SK-N-SH (cell line): ENCODE measurements around the gene ADCY1.

Experiments
- EZH2phosphoT487 ChIP-seq: fragments of 200-600 bp; sonication (generic); IDR thresholded peaks from 2 replicates; pipeline ENCODE4 v1.6.1; 2017; ENCODE audit warnings: low read depth, mixed run types, mild to moderate bottlenecking, antibody characterized with exemption, moderate library complexity, borderline replicate concordance
- FOXM1 ChIP-seq: IDR thresholded peaks from 2 replicates; pipeline ENCODE4 v1.4.0; 2012; ENCODE audit warnings: low read depth, mild to moderate bottlenecking
- GABPA ChIP-seq: IDR thresholded peaks from 2 replicates; pipeline ENCODE4 v1.4.0; 2012; ENCODE audit warnings: low read depth, mild to moderate bottlenecking
- MEF2A ChIP-seq: IDR thresholded peaks from 2 replicates; pipeline ENCODE4 v1.4.0; 2012; ENCODE audit warnings: low read depth, borderline replicate concordance
- POLR2AphosphoS5 ChIP-seq: IDR thresholded peaks from 2 replicates; pipeline ENCODE4 v1.6.1; 2012; ENCODE audit warnings: low read depth, low read length
- RAD21 ChIP-seq: IDR thresholded peaks from 2 replicates; pipeline ENCODE4 v1.6.1; 2012; ENCODE audit warnings: mild to moderate bottlenecking, low read length
- SMC3 ChIP-seq: IDR thresholded peaks from 2 replicates; pipeline ENCODE4 v1.6.1; 2012; ENCODE audit warnings: low read depth, low read length, improper control_type of control experiment
- TF ChIP-seq, protein P1 (sequence below): fragments of 200-600 bp; sonication (generic); IDR thresholded peaks from 2 replicates; pipeline ENCODE4 v1.6.1; 2017; ENCODE audit warnings: antibody characterized with exemption, mild to moderate bottlenecking, moderate library complexity
- TF ChIP-seq, protein P2 (sequence below): fragments of 150-350 bp; IDR thresholded peaks from 2 replicates; pipeline ENCODE4 v1.6.1; 2017; ENCODE audit warnings: antibody characterized with exemption, low read length, low read depth, borderline replicate concordance
- TF ChIP-seq, protein P3 (sequence below): IDR thresholded peaks from 2 replicates; pipeline ENCODE4 v1.4.0; 2012; ENCODE audit warnings: low read depth
- TF ChIP-seq, protein P4 (sequence below): IDR thresholded peaks from 2 replicates; pipeline ENCODE4 v1.6.1; 2012; ENCODE audit warnings: mild to moderate bottlenecking, low read depth, low read length, moderate library complexity
- TF ChIP-seq, protein P5 (sequence below): IDR thresholded peaks from 2 replicates; pipeline ENCODE4 v1.4.0; 2012; ENCODE audit warnings: low read depth, borderline replicate concordance

DNA sequence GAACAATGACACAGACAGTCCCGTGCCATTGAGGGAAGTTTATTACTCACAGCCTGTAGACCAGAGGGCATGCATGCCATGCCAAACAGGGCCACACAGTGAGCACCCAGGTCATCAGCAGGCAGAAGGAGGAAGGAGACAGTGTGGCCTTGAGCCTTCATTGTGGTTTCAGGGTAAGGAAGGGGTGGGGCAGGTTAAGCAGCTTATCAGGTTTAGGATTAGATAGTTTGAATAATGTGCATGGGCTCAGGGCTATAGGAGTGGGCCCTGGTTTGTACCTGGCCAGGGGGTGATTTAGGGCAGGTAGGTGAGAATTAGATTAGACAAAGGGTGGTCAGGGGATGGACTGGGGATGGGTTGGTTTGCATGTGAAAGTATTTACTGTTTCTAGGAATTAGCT is 67.9 kb downstream of the ADCY1 start:
- TF ChIP-seq, protein P1, sequence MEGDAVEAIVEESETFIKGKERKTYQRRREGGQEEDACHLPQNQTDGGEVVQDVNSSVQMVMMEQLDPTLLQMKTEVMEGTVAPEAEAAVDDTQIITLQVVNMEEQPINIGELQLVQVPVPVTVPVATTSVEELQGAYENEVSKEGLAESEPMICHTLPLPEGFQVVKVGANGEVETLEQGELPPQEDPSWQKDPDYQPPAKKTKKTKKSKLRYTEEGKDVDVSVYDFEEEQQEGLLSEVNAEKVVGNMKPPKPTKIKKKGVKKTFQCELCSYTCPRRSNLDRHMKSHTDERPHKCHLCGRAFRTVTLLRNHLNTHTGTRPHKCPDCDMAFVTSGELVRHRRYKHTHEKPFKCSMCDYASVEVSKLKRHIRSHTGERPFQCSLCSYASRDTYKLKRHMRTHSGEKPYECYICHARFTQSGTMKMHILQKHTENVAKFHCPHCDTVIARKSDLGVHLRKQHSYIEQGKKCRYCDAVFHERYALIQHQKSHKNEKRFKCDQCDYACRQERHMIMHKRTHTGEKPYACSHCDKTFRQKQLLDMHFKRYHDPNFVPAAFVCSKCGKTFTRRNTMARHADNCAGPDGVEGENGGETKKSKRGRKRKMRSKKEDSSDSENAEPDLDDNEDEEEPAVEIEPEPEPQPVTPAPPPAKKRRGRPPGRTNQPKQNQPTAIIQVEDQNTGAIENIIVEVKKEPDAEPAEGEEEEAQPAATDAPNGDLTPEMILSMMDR = no peak
- no peak for TF ChIP-seq SMC3
- TF ChIP-seq, protein P2, sequence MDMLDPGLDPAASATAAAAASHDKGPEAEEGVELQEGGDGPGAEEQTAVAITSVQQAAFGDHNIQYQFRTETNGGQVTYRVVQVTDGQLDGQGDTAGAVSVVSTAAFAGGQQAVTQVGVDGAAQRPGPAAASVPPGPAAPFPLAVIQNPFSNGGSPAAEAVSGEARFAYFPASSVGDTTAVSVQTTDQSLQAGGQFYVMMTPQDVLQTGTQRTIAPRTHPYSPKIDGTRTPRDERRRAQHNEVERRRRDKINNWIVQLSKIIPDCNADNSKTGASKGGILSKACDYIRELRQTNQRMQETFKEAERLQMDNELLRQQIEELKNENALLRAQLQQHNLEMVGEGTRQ = no peak
- no peak for TF ChIP-seq POLR2AphosphoS5
- TF ChIP-seq RAD21 = no peak
- TF ChIP-seq GABPA = no peak
- TF ChIP-seq FOXM1 = no peak
- no peak for TF ChIP-seq EZH2phosphoT487
- TF ChIP-seq, protein P3, sequence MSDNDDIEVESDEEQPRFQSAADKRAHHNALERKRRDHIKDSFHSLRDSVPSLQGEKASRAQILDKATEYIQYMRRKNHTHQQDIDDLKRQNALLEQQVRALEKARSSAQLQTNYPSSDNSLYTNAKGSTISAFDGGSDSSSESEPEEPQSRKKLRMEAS = no peak
- no peak for TF ChIP-seq MEF2A
- TF ChIP-seq, protein P4, sequence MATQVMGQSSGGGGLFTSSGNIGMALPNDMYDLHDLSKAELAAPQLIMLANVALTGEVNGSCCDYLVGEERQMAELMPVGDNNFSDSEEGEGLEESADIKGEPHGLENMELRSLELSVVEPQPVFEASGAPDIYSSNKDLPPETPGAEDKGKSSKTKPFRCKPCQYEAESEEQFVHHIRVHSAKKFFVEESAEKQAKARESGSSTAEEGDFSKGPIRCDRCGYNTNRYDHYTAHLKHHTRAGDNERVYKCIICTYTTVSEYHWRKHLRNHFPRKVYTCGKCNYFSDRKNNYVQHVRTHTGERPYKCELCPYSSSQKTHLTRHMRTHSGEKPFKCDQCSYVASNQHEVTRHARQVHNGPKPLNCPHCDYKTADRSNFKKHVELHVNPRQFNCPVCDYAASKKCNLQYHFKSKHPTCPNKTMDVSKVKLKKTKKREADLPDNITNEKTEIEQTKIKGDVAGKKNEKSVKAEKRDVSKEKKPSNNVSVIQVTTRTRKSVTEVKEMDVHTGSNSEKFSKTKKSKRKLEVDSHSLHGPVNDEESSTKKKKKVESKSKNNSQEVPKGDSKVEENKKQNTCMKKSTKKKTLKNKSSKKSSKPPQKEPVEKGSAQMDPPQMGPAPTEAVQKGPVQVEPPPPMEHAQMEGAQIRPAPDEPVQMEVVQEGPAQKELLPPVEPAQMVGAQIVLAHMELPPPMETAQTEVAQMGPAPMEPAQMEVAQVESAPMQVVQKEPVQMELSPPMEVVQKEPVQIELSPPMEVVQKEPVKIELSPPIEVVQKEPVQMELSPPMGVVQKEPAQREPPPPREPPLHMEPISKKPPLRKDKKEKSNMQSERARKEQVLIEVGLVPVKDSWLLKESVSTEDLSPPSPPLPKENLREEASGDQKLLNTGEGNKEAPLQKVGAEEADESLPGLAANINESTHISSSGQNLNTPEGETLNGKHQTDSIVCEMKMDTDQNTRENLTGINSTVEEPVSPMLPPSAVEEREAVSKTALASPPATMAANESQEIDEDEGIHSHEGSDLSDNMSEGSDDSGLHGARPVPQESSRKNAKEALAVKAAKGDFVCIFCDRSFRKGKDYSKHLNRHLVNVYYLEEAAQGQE = no peak
- TF ChIP-seq, protein P5, sequence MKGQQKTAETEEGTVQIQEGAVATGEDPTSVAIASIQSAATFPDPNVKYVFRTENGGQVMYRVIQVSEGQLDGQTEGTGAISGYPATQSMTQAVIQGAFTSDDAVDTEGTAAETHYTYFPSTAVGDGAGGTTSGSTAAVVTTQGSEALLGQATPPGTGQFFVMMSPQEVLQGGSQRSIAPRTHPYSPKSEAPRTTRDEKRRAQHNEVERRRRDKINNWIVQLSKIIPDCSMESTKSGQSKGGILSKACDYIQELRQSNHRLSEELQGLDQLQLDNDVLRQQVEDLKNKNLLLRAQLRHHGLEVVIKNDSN = no peak
